ENCODE measurements around the gene AKIRIN1. TPM values are rescaled to one million over a fixed set of nuclear protein-coding genes. Genes with fewer than 3 reads are reported as not detected.

Gene AKIRIN1, protein sequence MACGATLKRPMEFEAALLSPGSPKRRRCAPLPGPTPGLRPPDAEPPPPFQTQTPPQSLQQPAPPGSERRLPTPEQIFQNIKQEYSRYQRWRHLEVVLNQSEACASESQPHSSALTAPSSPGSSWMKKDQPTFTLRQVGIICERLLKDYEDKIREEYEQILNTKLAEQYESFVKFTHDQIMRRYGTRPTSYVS
- total RNA-seq (10 to 100 TPM; 36.7 to 43.7 TPM), polyA plus RNA-seq (10 to 100 TPM; 22.0 to 40.8 TPM)
- long read RNA-seq, donor 1, transcript AKIRIN1-202 (5 exons, 2,741 nt) = major isoform, 490 of 525 reads
- long read RNA-seq, donor 1, transcript AKIRIN1-203 (4 exons, 1,243 nt) = minor isoform, 13 of 525 reads
- long read RNA-seq, donor 1, partial matches to known transcripts = 17 of 525 reads
- long read RNA-seq, donor 1, other reads (novel, unspliced or antisense) = 5 of 525 reads
- long read RNA-seq, donor 2, transcript AKIRIN1-202 (5 exons, 2,741 nt) = major isoform, 47 of 54 reads
- long read RNA-seq, donor 2, partial matches to known transcripts = 6 of 54 reads
- long read RNA-seq, donor 2, other reads (novel, unspliced or antisense) = 1 of 54 reads

DNA sequence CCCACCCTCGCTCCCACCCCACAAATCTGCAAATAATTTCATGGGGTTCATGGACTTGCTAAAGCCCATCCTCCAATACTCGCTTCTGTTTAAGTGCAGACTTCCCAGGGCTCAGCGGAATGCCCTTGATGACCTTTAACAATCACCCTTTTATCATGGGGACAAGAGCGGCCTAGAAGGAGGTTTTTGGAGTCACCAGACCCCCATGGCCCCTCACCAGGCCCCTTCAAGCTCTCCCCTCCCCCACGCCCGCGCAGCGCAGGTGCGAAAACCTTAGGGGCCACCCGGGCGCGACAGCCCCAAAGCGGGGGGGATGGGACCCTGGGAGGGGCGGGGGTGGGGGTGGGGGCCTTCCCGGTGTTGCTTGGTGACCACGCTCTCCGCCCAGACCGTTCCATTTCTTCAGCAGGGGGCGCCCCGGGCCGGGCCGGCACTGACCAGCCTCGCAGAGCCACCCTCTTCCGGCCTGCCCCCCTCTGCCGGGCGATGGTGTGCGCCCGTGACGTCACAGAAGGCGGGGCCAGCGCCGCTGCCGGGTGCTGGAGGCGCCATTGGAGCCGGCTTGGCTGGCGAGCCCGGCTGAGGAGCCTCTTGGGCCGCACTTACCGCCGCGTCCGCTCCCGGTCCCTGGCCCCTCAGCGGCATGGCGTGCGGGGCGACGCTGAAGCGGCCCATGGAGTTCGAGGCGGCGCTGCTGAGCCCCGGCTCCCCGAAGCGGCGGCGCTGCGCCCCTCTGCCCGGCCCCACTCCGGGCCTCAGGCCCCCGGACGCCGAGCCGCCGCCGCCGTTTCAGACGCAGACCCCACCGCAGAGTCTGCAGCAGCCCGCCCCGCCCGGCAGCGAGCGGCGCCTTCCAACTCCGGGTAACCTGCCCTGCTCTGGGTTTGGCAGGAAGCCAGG lies at the start of gene AKIRIN1:
Gene AKIRIN1 (plus strand): TSS at position 539 of the 900 bp plus-strand sequence. CDS start 105 bp downstream, at position 644.
- DNase-seq = peak; percentile 99
- H3K9me3 ChIP-seq (ENCODE audit: control insufficient read depth, low read length) = no peaks in the 10 kb centered on the region
- H3K27ac ChIP-seq (ENCODE audit: low read depth in 1 of 2, low read length in 2 of 2) = peak within 1 kb of the TSS; percentile 33 to 76
- peak; percentile 100 for ATAC-seq (ENCODE audit: low FRiP score)
- no peaks in the 10 kb centered on the region for H3K36me3 ChIP-seq (ENCODE audit: control insufficient read depth in 1 of 2, insufficient read depth in 2 of 2, low read length in 1 of 2)
- WGBS, 2 donors = 1 to 2% methylated on average over 38 to 76 of the region's 76 CpGs
- no peaks in the 10 kb centered on the region for H3K27me3 ChIP-seq (ENCODE audit: control insufficient read depth in 1 of 2, insufficient read depth in 2 of 2, low read length in 1 of 2)
- intact Hi-C loops (cut with DNase I) = loop anchor here (1.0 to 10.0 kb wide), 3 partner anchors 101 to 134 kb away; partner anchors contain the start of genes MYCBP (in 1 of the 2) and RRAGC (in 1 of the 2)
- H3K4me1 ChIP-seq (ENCODE audit: control insufficient read depth in 1 of 2, insufficient read depth in 2 of 2, low read length in 2 of 2) = peaks cover 2 to 6% of the 10 kb centered on the region in 2 donors
- peak within 1 kb of the TSS; percentile 94 to 99 for H3K4me3 ChIP-seq (ENCODE audit: low read length in 2 of 2)

DNA sequence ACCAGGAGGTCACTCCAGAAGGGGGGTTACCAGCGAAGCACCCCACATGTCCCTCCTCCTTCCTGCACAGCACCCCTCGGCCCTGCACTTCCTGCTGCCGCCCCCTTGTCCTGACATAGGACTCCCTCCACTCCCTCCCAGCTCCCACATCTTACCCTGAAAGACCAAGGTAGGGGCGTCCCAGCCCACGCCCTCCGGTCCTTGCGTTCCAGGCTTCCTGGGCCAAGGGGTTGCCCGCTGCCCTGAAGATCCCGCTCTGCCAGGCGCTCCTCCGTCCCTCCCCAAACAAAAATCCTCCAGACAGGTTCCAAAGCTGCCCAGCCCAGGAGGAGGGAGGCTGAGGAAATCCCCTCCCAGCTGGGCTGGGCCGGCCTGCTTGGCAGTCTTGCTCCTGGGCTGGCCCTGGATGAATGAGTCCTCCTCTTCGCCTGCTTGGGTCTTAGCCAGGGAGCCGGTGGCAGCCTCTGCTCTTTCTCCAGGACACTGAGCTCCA lies 49.5 kb upstream of the AKIRIN1 start, which contains the start of gene RHBDL2:
Gene RHBDL2 (minus strand): TSS at position 304 of the 493 bp plus-strand sequence. CDS start 22,618 bp downstream, outside the sequence.
- Histone ChIP-seq H3K4me3 (ENCODE audit: low read length in 2 of 2) (peak within 1 kb of the TSS in 1 of 2 donors; percentile 24), H3K4me1 (ENCODE audit: control insufficient read depth in 1 of 2, insufficient read depth in 2 of 2, low read length in 2 of 2) (no peaks in the 10 kb centered on the region), H3K36me3 (ENCODE audit: control insufficient read depth in 1 of 2, insufficient read depth in 2 of 2, low read length in 1 of 2) (no peaks in the 10 kb centered on the region), H3K9me3 (ENCODE audit: control insufficient read depth, low read length) (no peaks in the 10 kb centered on the region), H3K27ac (ENCODE audit: low read depth in 1 of 2, low read length in 2 of 2) (no peak within 1 kb of the TSS), H3K27me3 (ENCODE audit: control insufficient read depth in 1 of 2, insufficient read depth in 2 of 2, low read length in 1 of 2) (no peaks in the 10 kb centered on the region)
- intact Hi-C loops (cut with DNase I) = no loop called here
- 3 to 6% methylated on average over 14 of the region's 14 CpGs for WGBS, 2 donors
- peak; percentile 67 for ATAC-seq (ENCODE audit: low FRiP score)
- peak; percentile 67 to 85 for DNase-seq

DNA sequence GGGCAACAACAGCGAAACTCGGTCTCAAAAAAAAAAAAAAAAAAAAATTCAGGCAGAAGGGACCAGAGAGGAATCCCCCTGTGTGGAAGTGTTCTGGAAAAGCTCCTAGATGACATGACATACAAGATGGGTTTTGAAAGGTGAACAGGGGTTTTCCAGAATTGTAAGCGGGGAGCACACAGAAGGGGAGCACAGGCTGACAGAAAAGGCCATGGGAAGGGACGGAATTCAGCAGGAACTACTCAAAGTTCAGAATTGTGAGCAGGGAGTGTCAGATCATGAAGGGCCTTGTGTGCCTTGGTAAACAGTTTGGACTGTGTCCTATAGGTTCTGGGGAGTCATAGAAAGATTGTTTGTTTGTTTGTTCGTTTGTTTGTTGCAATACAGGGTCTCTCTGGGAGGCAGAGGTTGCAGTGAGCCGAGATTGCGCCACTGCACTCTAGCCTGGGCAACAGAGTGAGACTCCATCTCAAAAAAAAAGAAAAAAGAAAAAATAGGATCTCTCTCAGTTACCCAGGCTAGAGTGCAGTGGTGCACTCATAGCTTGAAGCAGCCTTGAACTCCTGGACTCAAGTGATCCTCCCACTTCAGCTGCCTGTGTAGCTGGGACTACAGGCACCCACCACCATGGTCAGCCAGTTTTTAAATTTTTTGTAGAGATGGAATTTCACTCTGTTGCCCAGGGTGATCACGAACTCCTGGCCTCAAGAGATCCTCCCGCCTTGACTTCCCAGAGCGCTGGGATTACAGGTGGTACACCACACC lies 48.2 kb upstream of the AKIRIN1 start:
- DNase-seq (no peak), ATAC-seq (ENCODE audit: low FRiP score) (no peak)
- intact Hi-C loops (cut with DNase I) = no loop called here
- no peaks in the 10 kb centered on the region for H3K4me1 ChIP-seq (ENCODE audit: control insufficient read depth in 1 of 2, insufficient read depth in 2 of 2, low read length in 2 of 2)
- H3K36me3 ChIP-seq (ENCODE audit: control insufficient read depth in 1 of 2, insufficient read depth in 2 of 2, low read length in 1 of 2) = no peaks in the 10 kb centered on the region
- no peaks in the 10 kb centered on the region for H3K27me3 ChIP-seq (ENCODE audit: control insufficient read depth in 1 of 2, insufficient read depth in 2 of 2, low read length in 1 of 2)
- no peaks in the 10 kb centered on the region for H3K9me3 ChIP-seq (ENCODE audit: control insufficient read depth, low read length)
- no peak overlapping the region for H3K4me3 ChIP-seq (ENCODE audit: low read length in 2 of 2)
- no peak overlapping the region for H3K27ac ChIP-seq (ENCODE audit: low read depth in 1 of 2, low read length in 2 of 2)
- WGBS, 2 donors = 94 to 97% methylated on average over 10 of the region's 10 CpGs

DNA sequence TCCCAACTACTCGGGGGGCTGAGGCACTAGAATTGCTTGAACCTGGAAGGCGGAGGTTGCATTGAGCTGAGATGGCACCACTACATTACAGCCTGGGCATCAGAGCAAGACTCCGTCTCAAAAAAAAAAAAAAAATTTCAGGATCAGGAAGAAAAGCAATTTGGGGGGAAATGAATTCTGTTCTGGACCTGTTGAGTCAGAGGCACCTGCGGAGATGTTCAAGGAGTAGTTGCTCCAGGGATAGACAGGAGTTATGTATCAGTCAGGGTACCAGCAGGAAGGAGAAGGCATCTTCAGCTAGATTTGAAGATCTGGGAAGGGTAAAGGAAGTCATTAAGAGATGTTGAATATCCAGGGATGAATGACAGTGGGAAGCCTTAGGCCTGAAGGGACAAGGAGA lies 46.5 kb upstream of the AKIRIN1 start:
- H3K27me3 ChIP-seq (ENCODE audit: control insufficient read depth in 1 of 2, insufficient read depth in 2 of 2, low read length in 1 of 2) = no peaks in the 10 kb centered on the region
- 90 to 98% methylated on average over 4 of the region's 4 CpGs for WGBS, 2 donors
- H3K9me3 ChIP-seq (ENCODE audit: control insufficient read depth, low read length) = no peaks in the 10 kb centered on the region
- no peaks in the 10 kb centered on the region for H3K4me1 ChIP-seq (ENCODE audit: control insufficient read depth in 1 of 2, insufficient read depth in 2 of 2, low read length in 2 of 2)
- DNase-seq (no peak), ATAC-seq (ENCODE audit: low FRiP score) (no peak)
- H3K27ac ChIP-seq (ENCODE audit: low read depth in 1 of 2, low read length in 2 of 2) = no peak overlapping the region
- no peaks in the 10 kb centered on the region for H3K36me3 ChIP-seq (ENCODE audit: control insufficient read depth in 1 of 2, insufficient read depth in 2 of 2, low read length in 1 of 2)
- no peak overlapping the region for H3K4me3 ChIP-seq (ENCODE audit: low read length in 2 of 2)
- intact Hi-C loops (cut with DNase I) = no loop called here

DNA sequence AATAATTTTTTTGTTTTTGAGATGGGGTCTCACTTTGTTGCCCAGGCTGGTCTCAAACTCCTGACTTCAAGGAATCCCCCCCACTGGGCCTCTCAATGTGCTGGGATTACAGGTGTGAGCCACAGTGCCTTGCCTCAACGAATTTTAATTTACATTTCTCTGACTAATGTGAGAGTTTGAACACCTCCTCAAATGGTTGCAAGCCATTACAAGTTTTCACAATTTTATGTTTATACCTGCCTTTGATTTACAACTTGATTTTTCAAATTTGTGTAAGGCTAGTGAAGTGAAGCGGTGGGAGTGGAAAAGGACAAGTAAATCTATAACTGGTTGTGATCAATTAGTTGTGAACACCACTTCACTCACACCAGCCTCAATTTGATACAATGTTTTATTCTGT lies 40.5 kb upstream of the AKIRIN1 start:
- WGBS, 2 donors = 54 to 56% methylated on average over 2 of the region's 2 CpGs
- Histone ChIP-seq H3K9me3 (ENCODE audit: control insufficient read depth, low read length) (no peaks in the 10 kb centered on the region), H3K4me3 (ENCODE audit: low read length in 2 of 2) (no peak overlapping the region), H3K27ac (ENCODE audit: low read depth in 1 of 2, low read length in 2 of 2) (no peak overlapping the region), H3K36me3 (ENCODE audit: control insufficient read depth in 1 of 2, insufficient read depth in 2 of 2, low read length in 1 of 2) (no peaks in the 10 kb centered on the region), H3K27me3 (ENCODE audit: control insufficient read depth in 1 of 2, insufficient read depth in 2 of 2, low read length in 1 of 2) (no peaks in the 10 kb centered on the region), H3K4me1 (ENCODE audit: control insufficient read depth in 1 of 2, insufficient read depth in 2 of 2, low read length in 2 of 2) (no peaks in the 10 kb centered on the region)
- intact Hi-C loops (cut with DNase I) = no loop called here
- ATAC-seq (ENCODE audit: low FRiP score) (no peak), DNase-seq (no peak)

DNA sequence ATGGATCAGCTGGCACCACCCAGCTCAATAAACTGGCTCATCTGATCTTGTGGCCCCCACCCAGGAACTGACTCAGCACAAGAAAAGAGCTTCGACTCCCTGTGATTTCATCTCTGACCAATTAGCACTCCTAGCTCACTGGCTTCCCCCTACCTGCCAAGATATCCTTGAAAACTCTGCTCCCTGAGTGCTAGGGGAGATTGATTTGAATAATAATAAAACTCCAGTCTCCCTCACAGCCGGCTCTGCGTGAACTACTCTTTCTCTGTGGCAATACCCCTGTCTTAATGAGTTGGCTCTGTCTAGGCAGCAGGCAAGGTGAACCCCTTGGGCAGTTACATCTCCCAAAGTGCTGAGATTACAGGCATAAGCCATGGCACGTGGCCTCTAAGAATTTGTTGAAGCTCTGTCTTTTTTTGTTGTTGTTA lies 37.6 kb upstream of the AKIRIN1 start:
- ATAC-seq (ENCODE audit: low FRiP score) (no peak), DNase-seq (no peak)
- H3K9me3 ChIP-seq (ENCODE audit: control insufficient read depth, low read length) = no peaks in the 10 kb centered on the region
- 25 to 27% methylated on average over 4 of the region's 4 CpGs for WGBS, 2 donors
- H3K27ac ChIP-seq (ENCODE audit: low read depth in 1 of 2, low read length in 2 of 2) = no peak overlapping the region
- H3K36me3 ChIP-seq (ENCODE audit: control insufficient read depth in 1 of 2, insufficient read depth in 2 of 2, low read length in 1 of 2) = no peaks in the 10 kb centered on the region
- no peak overlapping the region for H3K4me3 ChIP-seq (ENCODE audit: low read length in 2 of 2)
- H3K4me1 ChIP-seq (ENCODE audit: control insufficient read depth in 1 of 2, insufficient read depth in 2 of 2, low read length in 2 of 2) = no peaks in the 10 kb centered on the region
- intact Hi-C loops (cut with DNase I) = no loop called here
- no peaks in the 10 kb centered on the region for H3K27me3 ChIP-seq (ENCODE audit: control insufficient read depth in 1 of 2, insufficient read depth in 2 of 2, low read length in 1 of 2)

DNA sequence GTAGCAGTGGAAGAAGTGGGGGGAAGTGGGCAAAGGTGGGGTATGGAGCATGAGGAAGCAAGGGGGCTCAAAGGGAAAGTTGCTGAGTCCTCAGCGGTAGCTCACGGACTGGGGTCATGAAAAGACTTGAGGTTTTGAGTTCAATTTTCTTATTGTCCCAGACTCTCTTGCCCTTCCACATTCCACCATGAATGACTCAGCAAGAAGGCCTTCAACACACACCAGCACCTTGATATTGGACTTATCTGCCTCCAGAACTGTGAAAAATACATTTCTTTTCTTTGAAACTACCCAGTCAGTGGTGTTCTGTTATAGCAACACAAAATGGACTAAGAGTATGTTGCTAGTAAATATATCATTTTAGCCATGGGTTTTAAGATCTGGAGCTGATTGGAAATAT lies 32.1 kb upstream of the AKIRIN1 start:
- Histone ChIP-seq H3K9me3 (ENCODE audit: control insufficient read depth, low read length) (no peaks in the 10 kb centered on the region), H3K27ac (ENCODE audit: low read depth in 1 of 2, low read length in 2 of 2) (no peak overlapping the region), H3K36me3 (ENCODE audit: control insufficient read depth in 1 of 2, insufficient read depth in 2 of 2, low read length in 1 of 2) (no peaks in the 10 kb centered on the region), H3K4me3 (ENCODE audit: low read length in 2 of 2) (no peak overlapping the region), H3K4me1 (ENCODE audit: control insufficient read depth in 1 of 2, insufficient read depth in 2 of 2, low read length in 2 of 2) (no peaks in the 10 kb centered on the region), H3K27me3 (ENCODE audit: control insufficient read depth in 1 of 2, insufficient read depth in 2 of 2, low read length in 1 of 2) (peaks cover 0 to 2% of the 10 kb centered on the region in 2 donors)
- ATAC-seq (ENCODE audit: low FRiP score) (no peak), DNase-seq (no peak)
- WGBS, 2 donors = 88 to 100% methylated on average over 2 of the region's 2 CpGs
- intact Hi-C loops (cut with DNase I) = no loop called here

DNA sequence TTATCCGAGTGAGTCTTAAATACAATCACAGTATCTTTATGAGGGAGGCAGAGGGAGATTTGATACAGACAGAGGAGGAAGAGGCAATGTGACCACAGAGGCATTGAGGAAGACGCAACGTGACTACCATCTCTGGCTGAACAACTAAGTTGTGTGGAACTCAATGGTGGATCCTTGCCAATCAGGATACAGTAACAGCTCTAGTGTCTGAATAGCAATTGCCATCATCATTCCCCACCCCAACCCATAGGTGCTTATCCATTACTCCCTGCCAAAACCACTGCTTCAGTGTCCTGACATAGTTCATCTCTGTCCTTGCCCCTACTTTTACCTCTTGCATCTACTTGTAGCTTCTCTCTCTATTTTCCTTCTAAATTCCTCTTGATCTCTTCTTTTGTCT lies 29.0 kb upstream of the AKIRIN1 start:
- DNase-seq (no peak), ATAC-seq (ENCODE audit: low FRiP score) (no peak)
- Histone ChIP-seq H3K27me3 (ENCODE audit: control insufficient read depth in 1 of 2, insufficient read depth in 2 of 2, low read length in 1 of 2) (peaks cover 0 to 2% of the 10 kb centered on the region in 2 donors), H3K4me3 (ENCODE audit: low read length in 2 of 2) (no peak overlapping the region), H3K27ac (ENCODE audit: low read depth in 1 of 2, low read length in 2 of 2) (no peak overlapping the region), H3K4me1 (ENCODE audit: control insufficient read depth in 1 of 2, insufficient read depth in 2 of 2, low read length in 2 of 2) (no peaks in the 10 kb centered on the region), H3K36me3 (ENCODE audit: control insufficient read depth in 1 of 2, insufficient read depth in 2 of 2, low read length in 1 of 2) (no peaks in the 10 kb centered on the region), H3K9me3 (ENCODE audit: control insufficient read depth, low read length) (no peaks in the 10 kb centered on the region)
- intact Hi-C loops (cut with DNase I) = no loop called here
- 83% methylated on average over 3 of the region's 3 CpGs for WGBS, 2 donors
